AG09319 (cell line): ENCODE results near the gene GCK.

Experiments used
- DNase-seq: peaks from one replicate; pipeline ENCODE4 v3.0.0-alpha.2; 2010; ENCODE audit warnings: low read depth; ENCODE audit errors: extremely low read depth
- CTCF ChIP-seq: IDR thresholded peaks from 2 replicates; pipeline ENCODE4 v1.5.1; 2011; ENCODE audit warnings: low read depth, mild to moderate bottlenecking, inconsistent platforms, low read length, moderate library complexity

The GCK gene

GRCh38 chr7:44097064-44097932 lies 91.9 kb downstream of the GCK start:
- no peak for TF ChIP-seq CTCF
- no peak for DNase-seq

- no peak for DNase-seq
- no peak for TF ChIP-seq CTCF
These were observed 92.8 kb downstream of the GCK start for GRCh38 chr7:44096326-44096881.

- TF ChIP-seq CTCF = no peak
- DNase-seq = no peak
These were observed 93.5 kb downstream of the GCK start for GRCh38 chr7:44095781-44096180.

- no peak for TF ChIP-seq CTCF
- no peak for DNase-seq
These were observed 94.2 kb downstream of the GCK start for GRCh38 chr7:44094883-44095592.

- DNase-seq = no peak
- TF ChIP-seq CTCF = no peak
These were observed 94.9 kb downstream of the GCK start for GRCh38 chr7:44094365-44094764.
